Activated T-helper 1 cell treated with Interleukin-2 at 50 U/mL for 16 hours (primary cell): ENCODE measurements around the gene ZNF516.
A peak's percentile ranks its signal among the peaks of the same experiment; 100 is the strongest.

Experiments
- DNase-seq: peaks from one replicate; pipeline ENCODE4 v3.0.0-alpha.2; 2020; ENCODE audit warnings: low read depth

ZNF516 gene

DNA sequence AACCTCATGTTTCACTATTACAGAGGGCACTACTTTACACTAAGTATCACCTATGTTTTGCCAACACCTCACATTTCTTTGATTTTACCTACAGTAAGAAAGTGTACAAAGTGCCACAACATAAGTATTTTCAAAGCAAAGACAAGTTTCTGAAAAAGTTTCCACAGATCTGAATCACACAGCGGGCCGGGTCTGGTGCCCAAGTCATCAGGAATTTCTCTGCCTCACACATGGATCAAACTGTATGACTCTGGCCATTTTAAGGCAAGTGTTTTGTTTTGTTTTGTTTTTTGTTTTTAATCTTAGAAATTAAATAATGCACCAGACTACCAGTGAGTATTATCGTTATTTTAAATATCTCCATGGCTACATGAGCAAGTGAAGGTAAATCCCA lies 73.4 kb downstream of the ZNF516 start:
- no peak for DNase-seq

DNA sequence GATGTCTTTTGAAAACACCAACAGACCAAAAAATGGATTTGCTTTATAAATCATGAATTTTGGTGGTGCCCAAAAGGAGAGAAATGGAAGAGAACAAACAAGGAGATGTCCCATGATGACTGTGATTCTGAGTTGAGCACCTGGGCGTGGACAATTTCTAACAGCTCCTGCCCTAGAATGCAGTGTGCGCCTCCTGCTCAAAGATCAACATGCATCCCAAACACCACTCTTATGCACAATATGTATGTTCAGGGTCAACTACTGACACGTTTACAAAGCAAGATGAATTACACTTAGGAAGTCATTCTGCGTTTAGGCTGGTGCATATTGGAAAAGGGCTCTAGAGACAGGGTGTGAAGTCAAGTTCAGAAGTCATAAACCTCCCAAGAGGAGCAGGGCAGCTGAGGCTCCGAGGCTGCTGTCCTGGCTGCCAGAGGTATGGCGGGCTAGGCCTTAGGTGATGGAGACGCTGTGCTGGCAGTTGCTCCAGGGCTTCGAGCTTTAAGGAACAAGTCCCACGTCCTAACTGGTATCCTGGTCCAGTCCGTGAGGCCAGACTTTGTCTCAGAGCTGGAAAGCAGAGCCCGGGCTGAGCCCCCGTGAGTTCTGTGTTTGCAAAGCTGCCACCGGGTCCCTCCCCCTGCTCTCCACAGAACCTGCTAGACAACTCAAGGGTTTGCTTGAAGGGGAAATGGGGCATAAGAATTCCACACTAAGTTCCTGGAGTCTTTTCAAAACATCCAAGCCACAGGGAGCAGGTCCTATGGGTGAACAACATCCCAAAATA lies 74.0 kb downstream of the ZNF516 start:
- DNase-seq: no peak

DNA sequence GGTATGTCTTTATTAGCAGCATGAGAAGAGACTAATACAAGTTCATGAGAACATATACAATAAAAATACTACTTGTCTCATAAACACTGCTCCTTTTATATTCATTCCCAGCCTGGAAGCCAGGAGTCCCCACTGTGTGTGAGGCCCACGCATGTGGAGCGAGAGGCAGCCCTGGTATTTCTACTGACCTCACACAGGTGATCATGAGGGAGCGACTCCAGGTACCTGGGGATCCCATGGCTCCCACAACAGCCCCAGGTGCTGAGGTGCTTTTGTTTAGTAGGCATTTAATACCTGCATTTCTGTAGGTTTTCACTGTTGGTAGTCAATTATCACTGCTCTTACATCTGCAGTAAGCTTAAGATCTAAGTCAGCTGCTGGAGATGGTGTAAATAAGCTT lies 75.2 kb downstream of the ZNF516 start:
- no peak for DNase-seq

DNA sequence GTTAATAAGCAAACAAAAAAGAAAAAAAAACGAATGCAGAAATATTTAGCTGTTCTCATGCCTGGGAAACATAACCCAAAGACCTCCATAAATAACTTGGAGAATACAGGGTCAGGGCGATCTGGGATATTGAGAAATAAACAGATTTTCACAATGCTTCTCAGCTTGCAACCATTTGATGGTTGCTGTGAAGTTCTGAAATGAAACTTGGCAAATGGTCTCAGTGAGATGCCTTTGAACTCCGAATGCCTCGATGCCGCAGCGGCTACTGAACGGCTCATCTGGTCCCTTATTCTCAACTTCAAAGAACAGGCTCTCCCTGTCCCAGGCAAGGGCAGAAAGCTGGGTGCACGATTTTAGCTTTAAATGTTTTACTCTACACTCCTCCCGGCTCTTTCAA lies 78.1 kb downstream of the ZNF516 start:
- no peak for DNase-seq

DNA sequence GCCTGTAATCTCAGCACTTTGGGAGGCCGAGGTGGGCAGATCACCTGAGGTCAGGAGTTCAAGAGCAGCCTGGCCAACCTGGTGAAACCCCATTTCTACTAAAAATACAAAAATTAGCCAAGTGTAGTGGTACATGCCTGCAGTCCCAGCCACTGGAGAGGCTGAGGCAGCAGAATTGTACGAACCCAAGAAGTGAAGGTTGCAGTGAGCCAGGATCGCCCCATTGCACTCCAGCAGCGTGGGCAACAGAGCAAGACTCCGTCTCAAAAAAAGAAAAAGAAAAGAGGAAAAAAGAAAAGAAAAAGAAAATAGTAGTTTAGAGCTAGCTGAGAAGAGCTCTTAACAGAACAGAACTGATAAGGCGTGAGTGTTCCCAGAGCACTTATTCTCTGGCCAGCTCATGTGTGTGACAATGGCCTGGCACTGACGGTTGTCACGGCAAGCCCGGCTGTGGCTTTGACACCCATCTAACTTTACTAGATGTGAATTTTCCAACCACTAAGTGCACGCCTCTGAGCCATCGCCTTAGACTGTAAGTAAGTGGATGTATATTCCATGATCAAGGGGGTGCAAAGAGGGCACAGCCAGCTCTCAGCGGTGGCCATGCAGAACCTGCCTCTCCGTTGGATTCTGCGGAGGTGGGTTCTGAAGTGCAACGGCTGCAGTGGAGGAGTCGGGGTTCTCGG lies 80.0 kb downstream of the ZNF516 start:
- no peak for DNase-seq

DNA sequence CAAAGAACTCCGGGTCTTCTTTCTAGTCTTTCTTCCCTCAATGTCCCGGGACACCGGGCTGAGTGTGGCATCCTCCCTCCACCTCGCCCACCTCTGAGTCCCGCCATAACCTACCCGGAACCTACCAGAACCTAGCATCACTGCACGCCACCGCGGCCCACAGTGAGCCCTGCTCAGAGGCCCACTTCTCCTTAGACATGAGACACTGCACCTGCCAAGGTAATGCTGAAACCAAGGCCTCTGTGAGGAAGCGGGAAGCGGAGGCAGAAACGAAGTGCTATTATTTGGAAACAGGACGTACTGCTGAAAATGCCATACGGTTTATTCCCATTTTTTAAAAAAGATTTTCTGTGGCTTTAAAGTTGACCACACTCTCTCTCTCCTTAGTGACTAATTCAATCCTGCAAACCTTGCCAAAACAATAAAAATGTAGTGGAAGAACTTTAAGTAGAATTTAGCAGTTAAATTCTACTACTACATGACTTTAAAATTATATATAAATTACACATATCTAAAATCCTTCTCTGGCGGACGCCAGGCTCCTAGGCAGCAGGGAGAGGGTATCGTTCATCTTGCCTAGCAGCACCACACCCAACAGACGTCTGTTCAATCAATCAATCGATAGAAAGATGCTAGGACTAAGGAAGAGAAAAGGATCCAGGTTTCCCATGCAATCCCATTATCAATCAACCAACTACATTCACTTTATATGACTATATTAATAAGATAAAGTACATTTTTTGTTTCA lies 82.0 kb downstream of the ZNF516 start:
- no peak for DNase-seq

DNA sequence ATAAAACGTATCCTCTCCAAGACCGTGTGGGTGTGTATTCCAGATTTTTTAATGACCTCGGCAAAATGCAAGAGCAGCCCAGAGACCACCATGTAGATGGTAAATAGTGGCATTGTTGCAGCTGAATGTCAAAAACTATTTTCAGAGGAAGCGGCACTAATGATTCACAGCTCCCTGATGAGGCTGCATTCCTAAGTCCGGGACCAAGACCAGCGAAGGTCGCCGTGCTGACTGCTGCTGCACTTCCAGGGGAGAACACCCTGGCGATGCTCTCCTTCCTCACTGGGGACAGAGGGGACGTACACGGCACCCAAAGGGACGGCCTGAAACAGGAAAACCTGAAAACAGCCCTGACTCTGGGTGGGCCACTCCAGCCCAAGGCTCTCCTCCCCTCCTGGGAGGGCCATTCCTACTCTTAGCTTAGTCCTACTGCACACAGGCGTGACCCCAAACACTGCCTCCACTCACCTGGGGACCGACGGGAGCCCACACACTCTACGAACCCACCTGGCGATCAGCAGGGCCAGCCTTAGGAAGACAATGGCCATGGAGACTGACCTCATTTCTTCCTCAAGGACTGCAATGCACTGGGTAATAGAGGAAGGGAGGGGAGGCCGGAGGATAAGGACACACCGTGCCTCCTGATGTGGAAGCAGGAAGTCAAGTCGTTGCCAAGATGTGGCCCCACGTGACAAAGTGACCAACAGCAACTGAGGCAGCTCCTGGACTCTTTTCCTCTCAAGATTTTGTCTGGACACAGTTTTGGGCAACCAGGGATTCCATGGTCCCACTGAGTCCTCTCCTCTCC lies 82.8 kb downstream of the ZNF516 start:
- no peak for DNase-seq

DNA sequence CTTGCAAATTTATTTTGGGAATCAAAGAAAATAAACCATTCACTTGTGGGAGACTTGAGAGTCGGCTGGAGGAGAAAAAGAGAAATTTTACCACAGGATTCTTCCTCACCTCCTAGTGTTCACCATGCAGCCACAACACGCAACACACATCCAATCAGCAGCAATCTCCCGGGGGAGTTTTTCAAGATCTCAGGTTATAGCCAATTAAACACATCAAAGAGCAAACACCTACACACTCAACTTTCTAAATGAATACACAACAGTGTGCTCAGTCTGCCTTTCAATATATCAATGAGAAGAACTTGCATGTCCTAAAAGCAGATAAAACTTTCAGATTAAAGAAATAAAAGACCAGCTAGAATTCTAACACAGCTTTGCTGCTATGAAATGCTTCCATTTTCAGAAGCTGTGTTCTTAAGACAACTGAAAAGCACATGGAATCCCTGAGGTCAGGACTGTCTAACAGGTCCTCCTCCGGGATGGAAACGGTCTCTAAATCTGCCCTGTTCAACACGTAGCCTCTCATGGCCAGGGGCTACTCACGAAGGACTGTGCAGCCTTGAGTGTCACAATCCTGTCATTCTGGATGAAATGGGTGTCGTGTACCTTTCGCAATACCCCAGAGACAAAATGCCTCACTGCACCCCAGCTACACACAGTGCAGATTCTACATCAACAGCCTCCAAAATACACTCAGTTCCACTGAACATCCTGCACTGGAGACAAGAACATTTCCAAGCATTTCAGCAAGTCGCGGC lies 84.2 kb downstream of the ZNF516 start:
- DNase-seq: no peak

DNA sequence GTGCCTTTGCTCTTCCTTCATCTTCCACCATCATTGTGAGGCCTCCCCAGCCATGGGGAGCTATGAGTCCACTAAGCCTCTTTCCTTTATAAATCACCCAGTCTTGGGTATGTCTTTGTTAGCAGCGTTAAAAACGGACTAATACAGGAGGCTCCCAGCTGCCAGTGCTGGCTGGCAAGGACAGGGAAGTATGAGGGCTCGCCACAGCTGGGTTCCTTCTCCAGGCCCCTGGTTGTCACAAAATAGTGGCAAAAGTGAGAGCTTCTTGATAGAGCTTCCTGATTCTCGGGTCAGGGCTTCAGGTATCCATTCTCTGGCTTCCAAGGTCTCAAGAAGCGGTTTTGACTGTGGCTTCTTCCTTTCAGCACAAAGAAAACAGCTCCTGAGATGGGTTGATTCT lies 85.0 kb downstream of the ZNF516 start:
- no peak for DNase-seq

DNA sequence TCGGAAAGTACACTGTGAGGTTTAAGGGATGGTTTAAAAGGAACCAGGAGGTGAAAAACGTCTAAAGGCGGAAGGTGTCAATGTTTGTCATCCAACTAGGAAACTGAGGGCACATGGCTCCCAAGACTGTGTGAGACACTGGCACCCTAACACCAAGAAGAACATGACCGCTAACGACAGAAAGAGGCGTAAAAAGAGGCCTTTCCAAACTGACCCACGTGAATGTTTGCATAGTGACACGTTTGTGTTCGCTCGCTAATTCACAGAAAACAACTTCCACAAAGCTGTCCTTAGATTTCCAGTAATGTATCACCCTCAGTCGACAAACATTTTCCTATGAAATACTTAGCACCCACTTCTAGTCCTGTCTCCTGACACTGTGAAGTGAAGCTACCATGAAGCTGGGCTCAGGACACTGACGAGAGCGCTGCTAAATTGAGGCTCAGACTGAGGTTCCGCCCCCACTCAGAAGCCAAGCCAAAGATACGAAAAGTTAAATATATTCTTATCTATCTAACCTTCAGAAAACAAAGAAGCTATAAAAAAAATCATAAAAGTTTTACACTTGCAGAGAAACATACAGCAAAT lies 86.5 kb downstream of the ZNF516 start:
- DNase-seq: no peak

DNA sequence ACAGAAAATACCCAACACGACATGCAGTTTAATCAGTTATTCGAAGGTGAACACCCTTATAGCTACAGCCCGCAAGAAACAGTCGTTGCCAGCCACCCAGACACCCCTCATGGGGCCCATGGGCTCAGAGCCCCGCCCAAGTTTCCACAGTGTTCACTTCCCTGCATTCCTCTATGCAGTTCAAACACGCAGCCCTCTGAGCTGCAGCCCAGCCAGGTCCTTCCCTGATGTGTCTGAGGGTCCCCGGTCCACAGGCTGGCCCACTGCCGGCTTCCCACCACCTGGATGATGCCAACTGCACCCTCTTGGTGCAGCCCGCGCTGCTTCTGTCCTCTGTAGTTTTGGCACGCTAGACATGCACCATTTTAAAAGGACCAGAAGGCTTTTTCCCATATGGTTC lies 87.4 kb downstream of the ZNF516 start:
- DNase-seq: no peak

DNA sequence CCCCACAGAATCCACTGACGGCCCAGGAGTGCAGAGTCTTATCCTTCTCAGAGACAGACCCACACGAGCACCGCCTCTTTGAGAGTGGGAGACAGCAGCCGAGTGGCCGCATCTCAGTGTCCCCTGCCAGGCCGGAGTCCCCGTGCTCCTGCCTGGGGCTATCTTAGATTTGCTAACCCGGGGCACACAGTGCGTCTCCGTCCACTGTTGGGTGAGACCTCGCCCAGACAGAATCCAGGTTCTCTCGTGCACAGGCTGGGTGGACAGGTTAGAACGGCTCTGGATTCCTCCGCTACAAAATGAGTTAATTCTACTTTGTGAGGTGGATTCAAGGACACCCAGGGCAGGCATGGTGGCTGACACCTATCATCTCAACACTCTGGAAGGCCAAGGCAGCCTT lies 88.3 kb downstream of the ZNF516 start:
- DNase-seq: no peak

DNA sequence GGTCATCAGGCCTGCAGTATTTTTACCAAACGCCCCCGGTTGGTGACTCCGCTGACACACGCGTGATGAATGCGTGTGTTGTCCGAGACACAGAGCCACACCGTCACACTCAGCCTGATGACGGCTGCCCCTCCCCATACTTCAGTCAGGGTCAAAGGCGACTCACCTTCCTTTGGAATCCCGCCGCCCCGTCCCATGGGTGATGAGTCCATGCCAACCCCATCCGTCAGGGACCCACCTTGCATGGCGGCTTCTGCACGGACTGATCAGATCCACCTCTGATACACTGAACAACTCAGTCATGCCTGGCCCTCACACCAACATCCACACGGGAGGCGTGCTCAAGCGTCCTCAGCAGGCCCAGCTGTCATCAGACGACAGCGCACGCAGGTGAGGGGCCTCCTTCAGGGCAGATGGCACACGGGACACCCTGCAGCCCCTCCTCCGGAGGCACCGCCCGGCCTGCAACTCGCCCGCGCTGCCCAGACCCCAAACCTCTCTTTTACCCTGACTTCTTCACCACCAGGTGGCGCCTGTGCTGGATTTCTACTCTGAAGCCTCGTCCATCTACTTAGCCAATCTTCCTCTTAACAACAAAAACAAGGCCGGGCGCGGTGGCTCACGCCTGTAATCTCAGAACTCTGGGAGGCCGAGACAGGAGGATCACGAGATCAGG lies 89.2 kb downstream of the ZNF516 start:
- peak; percentile 19 for DNase-seq

DNA sequence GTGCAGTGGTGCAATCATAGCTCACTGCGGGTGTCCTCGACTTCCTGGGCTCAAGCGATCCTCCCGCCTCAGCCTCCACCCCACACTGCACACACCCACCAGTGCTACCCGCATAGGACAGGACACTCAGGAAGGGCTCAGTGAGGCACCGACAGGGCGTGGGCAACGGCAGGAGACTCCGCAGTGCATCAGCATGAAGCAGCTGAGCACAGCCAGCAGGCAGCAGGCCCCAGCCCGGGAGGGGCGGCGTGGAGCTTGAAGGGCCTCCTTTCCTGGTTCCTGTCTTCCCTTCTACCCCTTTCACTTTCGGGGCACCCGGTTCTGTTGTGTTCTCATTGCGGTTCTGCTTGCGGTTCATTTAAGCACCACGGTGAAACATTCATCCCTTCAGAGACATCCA lies 89.8 kb downstream of the ZNF516 start:
- no peak for DNase-seq

DNA sequence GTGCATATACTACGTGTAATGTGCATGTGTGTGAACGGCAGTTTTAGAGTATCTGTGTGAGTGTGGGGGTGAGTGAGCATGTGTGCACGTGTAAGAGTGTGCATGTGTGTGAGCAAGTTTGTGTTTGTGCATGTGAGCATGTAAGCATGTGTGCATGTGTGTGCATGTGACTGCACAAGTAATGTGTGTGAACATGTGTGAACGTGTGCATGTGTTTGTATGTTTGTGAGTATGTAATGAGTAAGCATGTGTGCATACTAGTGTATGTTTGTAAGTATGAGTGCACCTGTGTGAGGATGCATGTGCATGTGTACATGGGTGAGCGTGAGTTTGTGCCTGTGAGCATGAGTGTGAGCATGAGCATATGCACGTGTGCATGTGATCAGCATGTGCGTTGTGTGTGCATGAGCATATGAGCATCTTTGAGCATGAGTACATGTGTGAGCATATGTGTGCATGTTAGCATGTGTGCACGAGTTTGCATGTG lies 90.7 kb downstream of the ZNF516 start:
- DNase-seq: no peak

DNA sequence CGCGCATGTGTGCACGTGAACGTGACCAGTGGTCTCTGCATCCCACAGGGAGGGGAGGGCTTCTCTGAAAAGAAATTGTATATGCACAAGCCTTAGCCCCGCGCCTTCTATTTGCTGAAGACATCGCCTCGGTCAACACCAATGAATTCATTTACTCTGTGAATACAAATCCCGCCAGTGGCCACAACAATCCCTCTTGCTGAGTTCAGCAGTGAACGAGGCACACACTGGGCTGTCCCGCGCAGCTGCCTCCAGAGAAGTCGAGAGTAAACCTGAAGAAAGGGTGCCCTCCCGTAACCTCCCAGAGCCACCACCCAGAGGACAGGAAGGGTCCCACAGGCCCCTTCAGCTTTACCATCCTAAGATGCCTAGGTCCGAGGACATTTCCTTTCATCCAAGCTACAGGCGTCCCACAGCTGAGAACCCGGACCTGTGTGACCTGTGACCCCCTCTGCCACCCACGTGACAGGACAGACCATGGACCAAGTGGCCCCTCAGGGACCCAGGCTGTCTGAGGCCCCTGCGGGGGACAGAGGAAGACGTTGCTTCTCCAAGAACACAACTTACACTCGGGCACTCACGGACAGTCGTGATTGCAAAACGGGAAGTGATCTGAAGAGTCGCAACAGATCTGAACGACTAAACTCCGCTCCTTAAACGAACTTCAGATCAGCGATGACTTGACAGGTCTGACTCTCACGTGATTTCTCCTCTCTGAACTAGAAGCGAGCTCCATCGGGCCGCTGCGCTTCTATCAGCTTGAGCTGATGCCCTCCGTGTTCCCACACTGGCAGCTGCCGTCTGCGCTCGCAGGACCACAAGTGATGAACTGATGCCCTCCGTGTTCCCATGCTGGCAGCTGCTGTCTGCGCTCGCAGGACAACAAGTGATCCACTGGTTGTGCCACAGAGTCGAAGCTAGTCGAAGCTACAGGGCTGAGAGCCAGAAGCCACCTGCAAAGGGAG lies 92.7 kb downstream of the ZNF516 start:
- DNase-seq: no peak

DNA sequence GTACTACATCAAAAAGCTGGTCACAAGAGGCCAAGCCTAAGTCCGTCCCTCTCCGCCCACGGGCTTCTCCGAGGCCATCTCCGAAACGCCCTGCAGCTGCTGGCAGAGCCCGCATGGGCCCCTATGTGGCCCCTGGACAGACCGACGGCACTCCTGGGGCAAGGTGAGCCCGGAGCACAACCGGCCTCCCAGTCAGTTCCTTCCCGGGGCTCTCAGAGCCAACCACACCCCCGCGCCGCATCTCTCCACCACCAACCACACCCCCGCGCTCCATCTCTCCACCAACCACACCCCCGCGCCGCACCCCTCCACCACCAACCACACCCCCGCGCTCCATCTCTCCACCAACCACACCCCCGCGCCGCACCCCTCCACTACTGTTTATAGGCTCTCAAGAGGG lies 93.5 kb downstream of the ZNF516 start:
- no peak for DNase-seq

DNA sequence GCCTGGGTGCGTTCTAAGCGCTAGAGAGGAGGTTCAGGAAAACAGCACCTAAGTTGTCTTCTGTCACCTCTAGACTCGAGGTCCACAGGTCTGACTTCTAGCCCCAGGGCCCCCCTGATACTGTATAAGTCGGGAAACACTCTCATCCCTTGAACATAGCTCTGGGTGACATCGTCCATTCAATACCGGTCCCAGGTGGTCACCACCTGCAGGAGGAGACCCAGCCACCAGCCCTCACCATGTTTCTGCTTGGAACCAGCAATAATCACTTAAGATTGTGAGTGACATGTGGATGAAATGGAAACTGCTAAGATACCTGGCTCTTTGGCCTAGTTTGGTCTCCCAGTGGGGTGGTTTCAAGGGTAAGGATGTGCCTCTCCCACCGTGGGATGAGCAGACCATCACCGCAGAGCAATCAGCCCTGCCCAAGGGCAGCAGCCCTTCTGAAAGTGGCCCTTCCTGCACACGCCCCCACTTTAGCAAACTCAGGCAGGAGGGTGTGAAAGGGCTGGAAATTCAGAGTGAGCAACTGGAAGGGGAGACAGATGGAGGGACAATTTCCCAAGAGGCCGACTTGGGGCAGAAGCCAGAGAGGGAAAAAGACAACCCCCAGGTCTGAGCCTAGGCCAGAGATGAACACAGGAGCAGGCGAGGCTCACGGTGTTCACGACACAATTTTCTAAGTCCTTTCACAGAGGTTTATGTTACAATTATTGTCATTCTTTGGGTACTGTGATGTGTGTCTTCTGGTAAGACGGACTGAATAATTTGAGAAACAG lies 95.2 kb downstream of the ZNF516 start:
- no peak for DNase-seq
